ENCODE results near the gene SPATA33.
"Not testable (repeated sequence)": the region's sequence is repeated elsewhere in the genome, so short reads cannot be mapped to it uniquely, and the experiment has no call there.

Gene SPATA33

DNA sequence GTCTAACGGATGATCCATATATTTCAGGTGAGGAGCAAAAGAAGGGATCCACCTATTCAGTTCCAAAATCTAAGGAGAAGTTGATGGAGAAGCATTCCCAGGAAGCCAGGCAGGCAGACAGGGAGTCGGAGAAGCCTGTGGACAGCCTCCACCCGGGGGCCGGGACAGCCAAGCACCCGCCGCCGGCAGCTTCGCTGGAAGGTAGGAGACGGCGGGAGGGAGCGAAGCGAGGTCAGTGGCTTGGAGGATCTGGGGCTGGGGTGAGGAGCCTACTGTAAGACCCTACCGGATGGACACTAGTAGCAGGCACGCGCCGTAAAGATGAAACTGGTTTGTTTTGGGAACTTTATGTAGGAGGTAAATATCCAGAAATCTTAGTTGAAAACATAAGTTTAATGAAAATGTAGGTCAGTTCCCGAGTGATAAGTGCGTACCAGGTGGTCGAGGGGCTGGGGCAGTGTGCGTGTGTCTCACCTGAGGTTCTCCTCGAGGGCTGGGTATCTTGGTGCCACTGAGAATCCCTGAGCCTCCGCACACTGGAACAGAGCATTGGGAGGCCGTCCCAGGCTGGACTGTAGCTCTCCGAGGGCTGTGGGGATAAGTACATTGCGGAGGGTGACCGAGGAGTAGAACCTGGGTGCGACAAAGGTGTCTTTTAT lies 714 bp downstream of the SPATA33 start:
- Histone ChIP-seq H3K4me3 (ENCODE audit: insufficient read depth in 1 of 2, low read depth in 1 of 2, low read length in 2 of 2) (peak overlapping the region; percentile 89 to 96), H2BK12ac (ENCODE audit: low read length in 2 of 2) (no peak overlapping the region), H3K4ac (ENCODE audit: low read depth in 1 of 2, low read length in 2 of 2) (peak overlapping the region in 1 of 2 experiments; percentile 87), H2BK5ac (ENCODE audit: low read depth, low read length, poor library complexity, severe bottlenecking) (no peak overlapping the region), H3K27me3 (ENCODE audit: control insufficient read depth in 1 of 2, insufficient read depth in 1 of 2, low read length in 2 of 2) (no peaks in the 10 kb centered on the region), H2BK15ac (ENCODE audit: low read depth, poor library complexity, severe bottlenecking) (no peak overlapping the region), H3K4me1 (ENCODE audit: control insufficient read depth, insufficient read depth, low read depth, low read length) (peaks cover 16% of the 10 kb centered on the region), H3K14ac (ENCODE audit: low read length in 2 of 2) (peak overlapping the region in 1 of 2 experiments; percentile 42), H3K18ac (ENCODE audit: low read depth in 1 of 2, low read length in 2 of 2) (peak overlapping the region in 1 of 2 experiments; percentile 46), H4K91ac (ENCODE audit: low read length) (no peak overlapping the region), H3K9me3 (ENCODE audit: control insufficient read depth, low read length) (no peaks in the 10 kb centered on the region), H3K36me3 (ENCODE audit: control insufficient read depth in 1 of 2, insufficient read depth in 2 of 2, low read depth in 1 of 2, low read length in 2 of 2) (peaks cover 28 to 34% of the 10 kb centered on the region in 2 experiments), H3K23ac (ENCODE audit: low read length in 2 of 2) (no peak overlapping the region), H3K79me1 (replicated peaks; ENCODE audit: low read length, poor library complexity, severe bottlenecking) (peaks cover 23% of the 10 kb centered on the region), H2BK120ac (ENCODE audit: low read depth, low read length) (no peak overlapping the region), H3K27ac (ENCODE audit: low read length, poor library complexity, severe bottlenecking) (peak overlapping the region; percentile 11), H2AFZ (ENCODE audit: low read depth, low read length) (no peak overlapping the region), H4K8ac (ENCODE audit: low read length) (no peak overlapping the region), H3K9ac (ENCODE audit: low read length) (peak overlapping the region; percentile 93), H3K4me2 (ENCODE audit: low read length, poor library complexity, severe bottlenecking) (peak overlapping the region; percentile 97), H2AK5ac (ENCODE audit: low read length, severe bottlenecking) (no peak overlapping the region)
- 26% methylated on average over 27 of the region's 27 CpGs for WGBS
- DNase-seq = peak; percentile 33

DNA sequence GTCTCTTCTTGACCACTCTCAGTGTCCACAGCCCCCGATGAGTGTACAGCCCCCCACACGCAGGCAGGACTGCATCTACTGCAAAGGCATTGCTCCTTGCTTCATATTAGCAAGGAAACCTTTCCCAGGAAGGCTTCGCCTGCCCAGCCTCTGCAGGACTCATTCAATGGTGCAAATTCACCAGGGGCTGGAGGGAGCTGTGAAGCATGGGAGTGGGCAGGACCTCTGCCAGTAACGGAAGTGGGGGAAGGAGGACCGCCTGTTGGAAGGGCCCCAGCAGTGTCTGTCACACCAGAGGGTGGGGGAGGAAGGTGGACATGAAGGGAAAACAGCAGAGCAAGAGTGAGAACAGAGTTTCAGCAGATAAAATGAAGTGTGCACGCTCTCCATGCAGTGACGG lies 2.5 kb downstream of the SPATA33 start:
- Histone ChIP-seq H3K4me2 (ENCODE audit: low read length, poor library complexity, severe bottlenecking) (no peak overlapping the region), H3K18ac (ENCODE audit: low read depth in 1 of 2, low read length in 2 of 2) (no peak overlapping the region), H3K36me3 (ENCODE audit: control insufficient read depth in 1 of 2, insufficient read depth in 2 of 2, low read depth in 1 of 2, low read length in 2 of 2) (peaks cover 37% of the 10 kb centered on the region in 2 experiments), H3K79me1 (replicated peaks; ENCODE audit: low read length, poor library complexity, severe bottlenecking) (peaks cover 24% of the 10 kb centered on the region), H3K23ac (ENCODE audit: low read length in 2 of 2) (no peak overlapping the region), H2BK120ac (ENCODE audit: low read depth, low read length) (no peak overlapping the region), H2BK12ac (ENCODE audit: low read length in 2 of 2) (no peak overlapping the region), H3K4me3 (ENCODE audit: insufficient read depth in 1 of 2, low read depth in 1 of 2, low read length in 2 of 2) (no peak overlapping the region), H3K14ac (ENCODE audit: low read length in 2 of 2) (no peak overlapping the region), H4K8ac (ENCODE audit: low read length) (no peak overlapping the region), H2AK5ac (ENCODE audit: low read length, severe bottlenecking) (no peak overlapping the region), H3K4me1 (ENCODE audit: control insufficient read depth, insufficient read depth, low read depth, low read length) (peaks cover 14% of the 10 kb centered on the region), H3K4ac (ENCODE audit: low read depth in 1 of 2, low read length in 2 of 2) (no peak overlapping the region), H4K91ac (ENCODE audit: low read length) (no peak overlapping the region), H3K9me3 (ENCODE audit: control insufficient read depth, low read length) (no peaks in the 10 kb centered on the region), H3K27me3 (ENCODE audit: control insufficient read depth in 1 of 2, insufficient read depth in 1 of 2, low read length in 2 of 2) (no peaks in the 10 kb centered on the region), H3K9ac (ENCODE audit: low read length) (no peak overlapping the region), H3K27ac (ENCODE audit: low read length, poor library complexity, severe bottlenecking) (no peak overlapping the region), H2BK5ac (ENCODE audit: low read depth, low read length, poor library complexity, severe bottlenecking) (no peak overlapping the region), H2AFZ (ENCODE audit: low read depth, low read length) (no peak overlapping the region), H2BK15ac (ENCODE audit: low read depth, poor library complexity, severe bottlenecking) (no peak overlapping the region)
- WGBS = over 99% methylated on average over 7 of the region's 7 CpGs
- no peak for DNase-seq

DNA sequence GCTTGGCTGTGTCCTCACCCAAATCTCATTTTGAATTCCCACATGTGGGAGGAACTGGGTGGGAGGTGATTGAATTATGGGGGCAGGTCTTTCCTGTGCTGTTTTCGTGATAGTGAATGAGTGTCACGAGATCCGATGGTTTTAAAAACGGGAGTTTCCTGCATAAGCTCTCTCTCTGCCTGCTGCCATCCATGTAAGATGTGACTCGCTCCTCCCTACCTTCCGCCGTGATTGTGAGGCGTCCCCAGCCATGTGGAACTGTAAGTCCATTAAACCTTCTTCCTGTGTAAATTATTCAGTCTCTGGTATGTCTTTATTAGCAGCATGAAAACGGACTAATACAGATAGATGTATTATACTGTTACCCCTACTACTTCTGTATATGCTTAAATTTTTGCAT lies 3.6 kb downstream of the SPATA33 start:
- DNase-seq = no peak
- H4K8ac ChIP-seq (ENCODE audit: low read length) = no peak overlapping the region
- H3K27ac ChIP-seq (ENCODE audit: low read length, poor library complexity, severe bottlenecking) = no peak overlapping the region
- H3K4me1 ChIP-seq (ENCODE audit: control insufficient read depth, insufficient read depth, low read depth, low read length) = peaks cover 12% of the 10 kb centered on the region
- no peak overlapping the region for H2BK15ac ChIP-seq (ENCODE audit: low read depth, poor library complexity, severe bottlenecking)
- no peak overlapping the region for H3K18ac ChIP-seq (ENCODE audit: low read depth in 1 of 2, low read length in 2 of 2)
- no peak overlapping the region for H3K14ac ChIP-seq (ENCODE audit: low read length in 2 of 2)
- no peak overlapping the region for H2AFZ ChIP-seq (ENCODE audit: low read depth, low read length)
- no peak overlapping the region for H2AK5ac ChIP-seq (ENCODE audit: low read length, severe bottlenecking)
- no peak overlapping the region for H3K4me3 ChIP-seq (ENCODE audit: insufficient read depth in 1 of 2, low read depth in 1 of 2, low read length in 2 of 2)
- H3K4me2 ChIP-seq (ENCODE audit: low read length, poor library complexity, severe bottlenecking) = no peak overlapping the region
- H3K23ac ChIP-seq (ENCODE audit: low read length in 2 of 2) = no peak overlapping the region
- H4K91ac ChIP-seq (ENCODE audit: low read length) = no peak overlapping the region
- peaks cover 36 to 37% of the 10 kb centered on the region in 2 experiments for H3K36me3 ChIP-seq (ENCODE audit: control insufficient read depth in 1 of 2, insufficient read depth in 2 of 2, low read depth in 1 of 2, low read length in 2 of 2)
- no peak overlapping the region for H2BK5ac ChIP-seq (ENCODE audit: low read depth, low read length, poor library complexity, severe bottlenecking)
- no peaks in the 10 kb centered on the region for H3K9me3 ChIP-seq (ENCODE audit: control insufficient read depth, low read length)
- H2BK12ac ChIP-seq (ENCODE audit: low read length in 2 of 2) = no peak overlapping the region
- no peak overlapping the region for H3K4ac ChIP-seq (ENCODE audit: low read depth in 1 of 2, low read length in 2 of 2)
- H3K9ac ChIP-seq (ENCODE audit: low read length) = no peak overlapping the region
- H3K79me1 ChIP-seq (replicated peaks; ENCODE audit: low read length, poor library complexity, severe bottlenecking) = peaks cover 24% of the 10 kb centered on the region
- H2BK120ac ChIP-seq (ENCODE audit: low read depth, low read length) = no peak overlapping the region
- WGBS = 99% methylated on average over 5 of the region's 9 CpGs
- no peaks in the 10 kb centered on the region for H3K27me3 ChIP-seq (ENCODE audit: control insufficient read depth in 1 of 2, insufficient read depth in 1 of 2, low read length in 2 of 2)

DNA sequence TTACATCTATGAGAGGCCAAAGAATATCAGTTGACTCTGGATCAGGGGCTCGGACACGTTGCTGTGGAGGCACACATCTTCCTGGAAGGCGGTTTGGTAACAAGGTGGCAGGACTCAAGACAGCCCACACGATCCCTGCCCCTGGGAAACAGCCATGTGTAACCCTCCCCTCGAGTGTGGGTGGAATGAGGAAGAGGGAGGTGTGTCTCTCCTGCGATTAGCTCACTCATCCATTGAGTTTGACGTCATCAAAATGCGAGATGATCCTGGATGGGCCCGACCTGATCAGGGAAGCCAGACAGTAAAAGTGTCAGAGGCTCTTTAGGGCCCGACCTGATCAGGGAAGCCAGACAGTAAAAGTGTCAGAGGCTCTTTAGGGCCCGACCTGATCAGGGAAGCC lies 6.6 kb downstream of the SPATA33 start:
- H2BK5ac ChIP-seq (ENCODE audit: low read depth, low read length, poor library complexity, severe bottlenecking); H2BK120ac ChIP-seq (ENCODE audit: low read depth, low read length); H2AK5ac ChIP-seq (ENCODE audit: low read length, severe bottlenecking); H2BK12ac ChIP-seq (ENCODE audit: low read length in 2 of 2); H3K4me3 ChIP-seq (ENCODE audit: insufficient read depth in 1 of 2, low read depth in 1 of 2, low read length in 2 of 2); H4K8ac ChIP-seq (ENCODE audit: low read length); H3K4ac ChIP-seq (ENCODE audit: low read depth in 1 of 2, low read length in 2 of 2); H3K4me2 ChIP-seq (ENCODE audit: low read length, poor library complexity, severe bottlenecking); H3K23ac ChIP-seq (ENCODE audit: low read length in 2 of 2); H4K91ac ChIP-seq (ENCODE audit: low read length); H3K4me1 ChIP-seq (ENCODE audit: control insufficient read depth, insufficient read depth, low read depth, low read length); H3K9ac ChIP-seq (ENCODE audit: low read length); H2BK15ac ChIP-seq (ENCODE audit: low read depth, poor library complexity, severe bottlenecking); H2AFZ ChIP-seq (ENCODE audit: low read depth, low read length); H3K14ac ChIP-seq (ENCODE audit: low read length in 2 of 2); H3K27me3 ChIP-seq (ENCODE audit: control insufficient read depth in 1 of 2, insufficient read depth in 1 of 2, low read length in 2 of 2); H3K27ac ChIP-seq (ENCODE audit: low read length, poor library complexity, severe bottlenecking); H3K18ac ChIP-seq (ENCODE audit: low read depth in 1 of 2, low read length in 2 of 2); H3K9me3 ChIP-seq (ENCODE audit: control insufficient read depth, low read length); DNase-seq: not testable (repeated sequence)
- H3K36me3 ChIP-seq (ENCODE audit: control insufficient read depth in 1 of 2, insufficient read depth in 2 of 2, low read depth in 1 of 2, low read length in 2 of 2) = peaks cover 37 to 40% of the 10 kb centered on the region in 2 experiments
- 93% methylated on average over 10 of the region's 11 CpGs for WGBS
- H3K79me1 ChIP-seq (replicated peaks; ENCODE audit: low read length, poor library complexity, severe bottlenecking) = peaks cover 19% of the 10 kb centered on the region

All from mesenchymal stem cell (in vitro differentiated cells and primary cell).